DND-41 (cell line): Measurements from ENCODE around the gene MVD.

Source experiments
- ATAC-seq: fragments of 200-7000 bp; cut with Tn5 transposase; 3 replicates; pipeline ENCODE4 v1.9.1; 2021; ENCODE audit warnings: low read depth; ENCODE audit not compliant: insufficient read depth
- DNase-seq: peaks from one replicate; pipeline ENCODE4 v3.0.0-alpha.2; 2020
- H2AFZ ChIP-seq: 2 replicates; pipeline ENCODE4 v1.6.0; 2012; ENCODE audit warnings: low read depth, low read length
- H3K27ac ChIP-seq: 2 replicates; pipeline ENCODE4 v1.5.1; 2012; ENCODE audit warnings: low read length, inconsistent platforms
- H3K27me3 ChIP-seq: fragments of 200-600 bp; sonication (generic); 2 replicates; pipeline ENCODE4 v1.6.0; 2012; ENCODE audit warnings: low read length, mild to moderate bottlenecking, inconsistent platforms; ENCODE audit not compliant: insufficient read depth, poor library complexity
- H3K36me3 ChIP-seq: 2 replicates; pipeline ENCODE4 v1.5.1; 2012; ENCODE audit warnings: low read length, inconsistent platforms; ENCODE audit not compliant: insufficient read depth
- H3K4me1 ChIP-seq: 2 replicates; pipeline ENCODE4 v1.5.1; 2012; ENCODE audit warnings: mild to moderate bottlenecking, low read length; ENCODE audit not compliant: insufficient read depth
- H3K4me2 ChIP-seq: 2 replicates; pipeline ENCODE4 v1.6.0; 2012; ENCODE audit warnings: mild to moderate bottlenecking, moderate library complexity, low read length, inconsistent platforms; ENCODE audit not compliant: insufficient read depth
- H3K4me3 ChIP-seq, 2 experiments: fragments of 200-600 bp in 1 of 2; shearing (Covaris generic) in 1 of 2; 2 replicates each; pipeline ENCODE4 v1.5.1; 2012 to 2016; ENCODE audit warnings: inconsistent platforms in 2 of 2, low read length in 2 of 2, mild to moderate bottlenecking in 2 of 2, low read depth in 1 of 2, moderate library complexity in 1 of 2
- H3K79me2 ChIP-seq: 2 replicates; pipeline ENCODE4 v1.6.0; 2012; ENCODE audit warnings: low read length, inconsistent platforms; ENCODE audit not compliant: insufficient read depth
- H3K9ac ChIP-seq: 2 replicates; pipeline ENCODE4 v1.6.0; 2012; ENCODE audit warnings: low read depth, mild to moderate bottlenecking, inconsistent platforms, low read length, moderate library complexity
- H3K9me3 ChIP-seq: 2 replicates; pipeline ENCODE4 v1.5.1; 2012; ENCODE audit warnings: low read length, moderate library complexity, mild to moderate bottlenecking, inconsistent platforms; ENCODE audit not compliant: insufficient read depth, severe bottlenecking
- H4K20me1 ChIP-seq: 2 replicates; pipeline ENCODE4 v1.6.0; 2012; ENCODE audit warnings: low read length; ENCODE audit not compliant: insufficient read depth
- CTCF ChIP-seq: IDR thresholded peaks from 2 replicates; pipeline ENCODE4 v1.5.1; 2012; ENCODE audit warnings: borderline replicate concordance, low read length, moderate library complexity, mild to moderate bottlenecking; ENCODE audit not compliant: poor library complexity, severe bottlenecking; ENCODE audit errors: extremely low read depth
- EZH2 ChIP-seq: IDR thresholded peaks from 3 replicates; pipeline ENCODE4 v1.6.1; 2012; ENCODE audit warnings: borderline replicate concordance, low read depth, mild to moderate bottlenecking, moderate library complexity, low read length, inconsistent platforms; ENCODE audit not compliant: severe bottlenecking

The MVD gene

GRCh38 chr16:88701581-88702370 lies 38.9 kb upstream of the MVD start:
- Histone ChIP-seq H3K9ac (peak overlapping the region; percentile 78), H3K79me2 (peaks cover 66% of the 10 kb centered on the region), H3K27me3 (no peaks in the 10 kb centered on the region), H2AFZ (no peak overlapping the region), H3K4me2 (peak overlapping the region; percentile 100), H3K4me1 (peaks cover 61% of the 10 kb centered on the region), H3K36me3 (peaks cover 50% of the 10 kb centered on the region), H4K20me1 (peaks cover 33% of the 10 kb centered on the region), H3K9me3 (no peaks in the 10 kb centered on the region), H3K4me3 (peak overlapping the region in 1 of 2 experiments; percentile 60; a peak in 2 of 4 replicates), H3K27ac (peak overlapping the region; percentile 98)
- DNase-seq (no peak), ATAC-seq (no peak)
- TF ChIP-seq CTCF: no peak
- no peak for TF ChIP-seq EZH2

- DNase-seq (peak; percentile 96), ATAC-seq (peak; percentile 84)
- Histone ChIP-seq H3K27me3 (no peaks in the 10 kb centered on the region), H3K4me2 (peak overlapping the region; percentile 100), H4K20me1 (peaks cover 36% of the 10 kb centered on the region), H3K27ac (peak overlapping the region; percentile 98), H3K9ac (peak overlapping the region; percentile 78), H3K79me2 (peaks cover 59% of the 10 kb centered on the region), H3K36me3 (peaks cover 57% of the 10 kb centered on the region), H3K9me3 (no peaks in the 10 kb centered on the region), H3K4me3 (peak overlapping the region; percentile 16 to 60; a peak in 3 of 4 replicates), H3K4me1 (peaks cover 58% of the 10 kb centered on the region), H2AFZ (peak overlapping the region; percentile 75)
- no peak for TF ChIP-seq EZH2
These were observed 38.0 kb upstream of the MVD start for GRCh38 chr16:88700636-88701482.

GRCh38 chr16:88700322-88700635 lies 37.4 kb upstream of the MVD start:
- H3K9me3 ChIP-seq: no peaks in the 10 kb centered on the region
- H3K36me3 ChIP-seq: peaks cover 58% of the 10 kb centered on the region
- peaks cover 54% of the 10 kb centered on the region for H3K4me1 ChIP-seq
- DNase-seq (no peak), ATAC-seq (no peak)
- peaks cover 53% of the 10 kb centered on the region for H3K79me2 ChIP-seq
- peaks cover 34% of the 10 kb centered on the region for H4K20me1 ChIP-seq
- 0 out of 4 replicates have a peak overlapping the region, but pooled peaks of 1 of the 2 experiments have one; percentile 60 for H3K4me3 ChIP-seq
- peak overlapping the region; percentile 71 for H3K27ac ChIP-seq
- H2AFZ ChIP-seq: no peak overlapping the region
- peak overlapping the region; percentile 78 for H3K9ac ChIP-seq
- peak overlapping the region; percentile 100 for H3K4me2 ChIP-seq
- TF ChIP-seq EZH2: no peak
- TF ChIP-seq CTCF: no peak
- H3K27me3 ChIP-seq: no peaks in the 10 kb centered on the region

GRCh38 chr16:88699180-88699579 lies 36.3 kb upstream of the MVD start:
- peaks cover 43% of the 10 kb centered on the region for H3K4me1 ChIP-seq
- ATAC-seq (no peak), DNase-seq (no peak)
- H4K20me1 ChIP-seq: peaks cover 26% of the 10 kb centered on the region
- no peak overlapping the region for H3K4me3 ChIP-seq
- H3K4me2 ChIP-seq: no peak overlapping the region
- no peaks in the 10 kb centered on the region for H3K9me3 ChIP-seq
- no peak for TF ChIP-seq CTCF
- TF ChIP-seq EZH2: no peak
- no peak overlapping the region for H3K27ac ChIP-seq
- H2AFZ ChIP-seq: no peak overlapping the region
- peaks cover 43% of the 10 kb centered on the region for H3K79me2 ChIP-seq
- H3K36me3 ChIP-seq: peaks cover 58% of the 10 kb centered on the region
- no peaks in the 10 kb centered on the region for H3K27me3 ChIP-seq
- H3K9ac ChIP-seq: no peak overlapping the region
